ENCODE results near the gene ABTB2. TPM values are rescaled to one million over a fixed set of nuclear protein-coding genes. Genes with fewer than 3 reads are reported as not detected.

The ABTB2 gene
- total RNA-seq, 6 experiments from 2014 or later: 6.0 to 14.9 (median 10.0) TPM

- intact Hi-C loops (cut with DNase I): no loop called here
- TF ChIP-seq, protein P1, sequence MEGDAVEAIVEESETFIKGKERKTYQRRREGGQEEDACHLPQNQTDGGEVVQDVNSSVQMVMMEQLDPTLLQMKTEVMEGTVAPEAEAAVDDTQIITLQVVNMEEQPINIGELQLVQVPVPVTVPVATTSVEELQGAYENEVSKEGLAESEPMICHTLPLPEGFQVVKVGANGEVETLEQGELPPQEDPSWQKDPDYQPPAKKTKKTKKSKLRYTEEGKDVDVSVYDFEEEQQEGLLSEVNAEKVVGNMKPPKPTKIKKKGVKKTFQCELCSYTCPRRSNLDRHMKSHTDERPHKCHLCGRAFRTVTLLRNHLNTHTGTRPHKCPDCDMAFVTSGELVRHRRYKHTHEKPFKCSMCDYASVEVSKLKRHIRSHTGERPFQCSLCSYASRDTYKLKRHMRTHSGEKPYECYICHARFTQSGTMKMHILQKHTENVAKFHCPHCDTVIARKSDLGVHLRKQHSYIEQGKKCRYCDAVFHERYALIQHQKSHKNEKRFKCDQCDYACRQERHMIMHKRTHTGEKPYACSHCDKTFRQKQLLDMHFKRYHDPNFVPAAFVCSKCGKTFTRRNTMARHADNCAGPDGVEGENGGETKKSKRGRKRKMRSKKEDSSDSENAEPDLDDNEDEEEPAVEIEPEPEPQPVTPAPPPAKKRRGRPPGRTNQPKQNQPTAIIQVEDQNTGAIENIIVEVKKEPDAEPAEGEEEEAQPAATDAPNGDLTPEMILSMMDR (IDR thresholded peaks at IDR 0.05): no peak
- no peak for TF ChIP-seq POLR2A (IDR thresholded peaks at IDR 0.05)
- WGBS (ENCODE audit: insufficient coverage, low coverage, low lambda C conversion rate, missing lambda C conversion rate): 87% methylated on average over 7 of the region's 7 CpGs
Measured at GRCh38 chr11:34337016-34337415, 20.8 kb downstream of the ABTB2 start.

DNA sequence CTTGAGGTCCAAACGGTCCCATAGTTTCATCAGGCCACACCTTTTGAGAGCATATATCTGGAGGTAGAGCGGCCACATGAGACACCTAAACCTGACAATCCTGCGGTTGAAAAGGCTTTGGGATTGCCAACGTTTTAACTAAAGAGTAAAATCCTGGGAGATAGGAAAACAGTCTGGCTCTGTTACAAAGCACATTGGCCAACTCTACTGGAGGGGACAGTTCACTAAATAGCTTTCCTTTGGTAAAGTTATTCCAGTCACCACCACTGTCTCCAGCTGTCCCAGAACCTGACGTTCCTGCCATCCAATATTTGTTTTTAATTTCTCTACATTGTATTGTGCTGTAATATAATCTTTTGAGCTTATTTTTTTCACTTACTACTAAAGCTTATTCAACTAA is 22.0 kb downstream of the ABTB2 start:
- Histone ChIP-seq H3K4me1 (peaks cover 0 to 46% (median 13%) of the 10 kb centered on the region in 4 donors), H3K9me3 (no peaks in the 10 kb centered on the region), H3K27ac (no peak overlapping the region), H3K27me3 (no peaks in the 10 kb centered on the region), H3K36me3 (no peaks in the 10 kb centered on the region), H3K4me3 (no peak overlapping the region)
- no peak for DNase-seq
- WGBS (ENCODE audit: insufficient coverage, low coverage, low lambda C conversion rate, missing lambda C conversion rate): 32% methylated on average over 4 of the region's 5 CpGs
- peak; percentile 26 to 53 (median 38) for ATAC-seq
- TF ChIP-seq, protein P1 (IDR thresholded peaks at IDR 0.05): no peak
- TF ChIP-seq POLR2A (IDR thresholded peaks at IDR 0.05): no peak
- intact Hi-C loops (cut with DNase I): no loop called here

More at GRCh38 chr11:34337016-34337415, 20.8 kb downstream of the ABTB2 start:
- DNase-seq (no peak), ATAC-seq (no peak)
- Histone ChIP-seq H3K27ac (no peak overlapping the region), H3K4me1 (peaks cover 0 to 53% (median 19%) of the 10 kb centered on the region in 4 donors), H3K9me3 (no peaks in the 10 kb centered on the region), H3K4me3 (no peak overlapping the region), H3K27me3 (no peaks in the 10 kb centered on the region), H3K36me3 (no peaks in the 10 kb centered on the region)

DNA sequence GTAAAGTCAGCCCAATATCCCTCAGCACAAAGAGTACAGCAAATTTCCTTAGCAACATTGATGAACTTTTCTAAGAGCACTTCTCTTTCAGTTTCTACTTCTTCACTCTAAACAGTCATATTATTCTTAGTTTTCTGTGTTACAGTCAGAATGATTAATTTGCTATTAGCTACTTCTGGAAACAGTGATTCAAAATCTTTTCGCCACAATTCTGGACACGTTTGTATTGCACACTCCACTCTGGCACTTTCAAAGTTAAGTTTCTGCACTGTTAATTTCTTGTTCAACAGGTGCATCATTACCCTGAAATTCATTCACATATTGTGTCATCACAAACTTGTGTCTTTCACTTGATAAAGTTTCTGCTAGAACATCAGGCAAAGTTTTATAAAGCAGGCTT is 22.5 kb downstream of the ABTB2 start:
- Histone ChIP-seq H3K4me1 (peaks cover 0 to 45% (median 11%) of the 10 kb centered on the region in 4 donors), H3K36me3 (no peaks in the 10 kb centered on the region), H3K27ac (no peak overlapping the region), H3K27me3 (no peaks in the 10 kb centered on the region), H3K9me3 (no peaks in the 10 kb centered on the region), H3K4me3 (no peak overlapping the region)
- intact Hi-C loops (cut with DNase I): no loop called here
- ATAC-seq: no peak
- WGBS (ENCODE audit: insufficient coverage, low coverage, low lambda C conversion rate, missing lambda C conversion rate): 51% methylated on average over 2 of the region's 2 CpGs
- TF ChIP-seq POLR2A (IDR thresholded peaks at IDR 0.05): no peak
- TF ChIP-seq, protein P1 (IDR thresholded peaks at IDR 0.05): no peak
- DNase-seq: no peak

- ATAC-seq: no peak
- DNase-seq: no peak
- no peaks in the 10 kb centered on the region for H3K27me3 ChIP-seq
- H3K36me3 ChIP-seq: no peaks in the 10 kb centered on the region
- H3K4me1 ChIP-seq: peaks cover 0 to 40% (median 2%) of the 10 kb centered on the region in 4 donors
- 42% methylated on average over 3 of the region's 3 CpGs for WGBS (ENCODE audit: insufficient coverage, low coverage, low lambda C conversion rate, missing lambda C conversion rate)
- no peak overlapping the region for H3K4me3 ChIP-seq
- intact Hi-C loops (cut with DNase I): no loop called here
- no peak for TF ChIP-seq POLR2A (IDR thresholded peaks at IDR 0.05)
- TF ChIP-seq, protein P1 (IDR thresholded peaks at IDR 0.05): no peak
- H3K27ac ChIP-seq: no peak overlapping the region
- H3K9me3 ChIP-seq: no peaks in the 10 kb centered on the region
Measured at GRCh38 chr11:34333787-34334186, 24.0 kb downstream of the ABTB2 start.

- TF ChIP-seq, protein P1 (IDR thresholded peaks at IDR 0.05): no peak
- TF ChIP-seq POLR2A (IDR thresholded peaks at IDR 0.05): no peak
- intact Hi-C loops (cut with DNase I): no loop called here
- no peak overlapping the region for H3K4me3 ChIP-seq
- DNase-seq (no peak), ATAC-seq (no peak)
- H3K9me3 ChIP-seq: no peaks in the 10 kb centered on the region
- H3K27ac ChIP-seq: no peak overlapping the region
- no peaks in the 10 kb centered on the region for H3K36me3 ChIP-seq
- no peaks in the 10 kb centered on the region for H3K27me3 ChIP-seq
- H3K4me1 ChIP-seq: peaks cover 0 to 36% (median 0%) of the 10 kb centered on the region in 4 donors
- 51% methylated on average over 2 of the region's 3 CpGs for WGBS (ENCODE audit: insufficient coverage, low coverage, low lambda C conversion rate, missing lambda C conversion rate)
Measured at GRCh38 chr11:34332524-34332923, 25.3 kb downstream of the ABTB2 start.

Measured in right lobe of liver (tissue), 6 donors.